Heart left ventricle (tissue), 16 donors: ENCODE results near the gene ALKBH7. TPM values are rescaled to one million over a fixed set of nuclear protein-coding genes. Genes with fewer than 3 reads are reported as not detected.

Experiments
- ATAC-seq, 4 donors: fragments of 200-7000 bp; cut with Tn5 transposase; one replicate each; pipeline ENCODE4 v1.9.1; 2020 to 2022; ENCODE audit warnings: moderate library complexity in 4 of 4, mild to moderate bottlenecking in 3 of 4, moderate number of reproducible peaks in 1 of 4
- DNase-seq, 5 donors: peaks; one replicate each; pipeline ENCODE4 v3.0.0-alpha.2; 2020
- H3K27ac ChIP-seq, 12 donors: fragments of 200-600 bp; sonication (generic) in 4 of 12; one replicate each; pipeline versions ENCODE4 v1.5.0 to v1.8.0; 2016 to 2022; ENCODE audit warnings: mild to moderate bottlenecking in 2 of 12
- H3K27me3 ChIP-seq, 9 donors: fragments of 200-600 bp; sonication (generic) in 2 of 9; one replicate each; pipeline versions ENCODE4 v1.5.1 to v1.8.0; 2016 to 2022; ENCODE audit warnings: mild to moderate bottlenecking in 3 of 9
- H3K36me3 ChIP-seq, 9 donors: fragments of 200-600 bp; sonication (generic) in 2 of 9; one replicate each; pipeline versions ENCODE4 v1.5.0 to v1.8.0; 2018 to 2022; ENCODE audit warnings: mild to moderate bottlenecking in 2 of 9
- H3K4me1 ChIP-seq, 12 donors: fragments of 200-600 bp; sonication (generic) in 4 of 12; one replicate each; pipeline versions ENCODE4 v1.5.0 to v1.8.0; 2016 to 2022; ENCODE audit warnings: mild to moderate bottlenecking in 3 of 12
- H3K4me3 ChIP-seq, 12 donors: fragments of 200-600 bp; sonication (generic) in 4 of 12; one replicate each; pipeline versions ENCODE4 v1.5.0 to v1.8.0; 2017 to 2022; ENCODE audit warnings: mild to moderate bottlenecking in 9 of 12, moderate library complexity in 4 of 12
- H3K9me3 ChIP-seq, 12 donors: fragments of 200-600 bp; sonication (generic) in 4 of 12; one replicate each; pipeline versions ENCODE4 v1.5.0 to v1.8.0; 2016 to 2022; ENCODE audit warnings: mild to moderate bottlenecking in 1 of 12
- CTCF ChIP-seq, 12 donors: fragments of 200-600 bp; sonication (generic) in 4 of 12; IDR thresholded peaks; one replicate each; pipeline versions ENCODE4 v1.5.0 to v1.8.0; 2018 to 2022; ENCODE audit warnings: antibody characterized with exemption in 12 of 12, mild to moderate bottlenecking in 5 of 12
- POLR2A ChIP-seq, 2 donors: fragments of 450-650 bp; IDR thresholded peaks; one replicate each; pipeline ENCODE4 v1.6.1; 2017; ENCODE audit warnings: antibody characterized with exemption in 2 of 2, mild to moderate bottlenecking in 2 of 2, moderate library complexity in 2 of 2
- WGBS, 4 donors: extraction: QIAGEN DNeasy Blood & Tissue Kit in 2 of 4; methylation state at CpG; one replicate each; pipeline versions ENCODE4 v1.1.5 to v1.1.7; 2013 to 2018; 5-methylcytosine and 5-hydroxymethylcytosine counted together
- intact Hi-C, 10 donors: fragments of 100-400 bp; cut with DNase I; formaldehyde crosslinking; loops; one replicate each; pipeline versions ENCODE4 v1.11.1 to v1.14.2; 2022
- polyA plus RNA-seq, 2 donors: library from polyadenylated mRNA; stranded (reverse); fragments of 200-250 nt; gene quantifications; one replicate each; pipeline ENCODE4 v1.2.3, GENCODE V29; 2013
- total RNA-seq, 9 donors: library from RNA; depleted of rRNA in 2 of 9; stranded (reverse); fragments of >200 nt in 2 of 9; fragmentation: NEBNext Ultra II Directional in 3 of 9; extraction: Animal tissue kit (Norgen Biotek cat#: 25700) in 3 of 9; gene quantifications; one replicate each; pipeline versions ENCODE4 v1.1.0 to v1.2.4, GENCODE V29; 2016 to 2023
- donor health status: ischemic (EF 13 %, LVEDD 7.1; RV severe dilation, severe dysfunction).
- donor health status: healthy with polysubstance abuse.
- donor health status: DM: no; HTN: yes; CAD: no.
- donor health status: DM: no; HTN: no; CAD: no.
- donor health status: ischemic (EF 25% LVEDD 6.9; RV normal size, moderate dysfunction).
- donor health status: ischemic (EF 25% LVEDD 5.7; RV mildly dilated, moderate dysfunction).
- donor health status: healthy.
- donor health status: DM: yes; HTN: yes; CAD: no.
- donor health status: ischemic (EF 35%, LVEDD 5.7; RV mildly dilated, moderate dysfunction).
- donor health status: nonischemic (EF 11% LVEDD 7.7; RV severe dilation, severe dysfunction).
- donor health status: DM: yes; HTN: yes; CAD: no.
- donor health status: PGD.
- donor health status: ischemic (EF 29% LVEDD 5.4; RV normal size, mild dysfunction).
- donor health status: nonischemic (EF 23%, LVEDD 6.1; RV moderate dilation, normal function).

Gene ALKBH7
- total and polyA plus RNA-seq, 11 donors = 92.4 to 214 (median 141) TPM

GRCh38 chr19:6413721-6414643, 41.4 kb downstream of the ALKBH7 start:
- intact Hi-C loops = loop anchor here in 1 of 10 donors (10.0 kb wide), 1 partner anchor 209 kb away; no protein-coding TSS in a partner anchor
- H3K27me3 ChIP-seq = no peaks in the 10 kb centered on the region
- no peak for TF ChIP-seq POLR2A (IDR thresholded peaks at IDR 0.05)
- no peak for TF ChIP-seq CTCF (IDR thresholded peaks at IDR 0.05)
- ATAC-seq (no peak), DNase-seq (no peak)
- no peak overlapping the region for H3K4me3 ChIP-seq
- WGBS, 4 donors = 74 to 78% (median 75%) methylated on average over 42 of the region's 42 CpGs
- peak overlapping the region in 1 of 12 donors; percentile 38 for H3K27ac ChIP-seq
- peaks cover 0 to 12% (median 1%) of the 10 kb centered on the region in 12 donors for H3K4me1 ChIP-seq
- no peaks in the 10 kb centered on the region for H3K9me3 ChIP-seq
- peaks cover 0 to 58% (median 54%) of the 10 kb centered on the region in 9 donors for H3K36me3 ChIP-seq

GRCh38 chr19:6414793-6415590, 42.4 kb downstream of the ALKBH7 start:
- Histone ChIP-seq H3K36me3 (peaks cover 0 to 68% (median 65%) of the 10 kb centered on the region in 9 donors), H3K9me3 (no peaks in the 10 kb centered on the region), H3K4me3 (no peak overlapping the region), H3K4me1 (peaks cover 0 to 12% (median 2%) of the 10 kb centered on the region in 12 donors), H3K27ac (no peak overlapping the region), H3K27me3 (no peaks in the 10 kb centered on the region)
- no peak for TF ChIP-seq CTCF (IDR thresholded peaks at IDR 0.05)
- TF ChIP-seq POLR2A (IDR thresholded peaks at IDR 0.05) = no peak
- WGBS, 4 donors = 89 to 94% (median 92%) methylated on average over 44 to 47 of the region's 47 CpGs
- ATAC-seq = no peak
- intact Hi-C loops = loop anchor here in 1 of 10 donors (10.0 kb wide), 1 partner anchor 210 kb away; no protein-coding TSS in a partner anchor
- DNase-seq = no peak

GRCh38 chr19:6415591-6416190, 43.1 kb downstream of the ALKBH7 start:
- no peak overlapping the region for H3K4me3 ChIP-seq
- WGBS, 4 donors = 93 to 96% (median 93%) methylated on average over 18 to 32 of the region's 32 CpGs
- no peak for TF ChIP-seq POLR2A (IDR thresholded peaks at IDR 0.05)
- TF ChIP-seq CTCF (IDR thresholded peaks at IDR 0.05) = no peak
- intact Hi-C loops = loop anchor here in 1 of 10 donors (10.0 kb wide), 1 partner anchor 211 kb away; no protein-coding TSS in a partner anchor
- H3K4me1 ChIP-seq = peaks cover 0 to 12% (median 2%) of the 10 kb centered on the region in 12 donors
- DNase-seq (no peak), ATAC-seq (no peak)
- no peak overlapping the region for H3K27ac ChIP-seq
- no peaks in the 10 kb centered on the region for H3K9me3 ChIP-seq
- H3K27me3 ChIP-seq = no peaks in the 10 kb centered on the region
- H3K36me3 ChIP-seq = peaks cover 0 to 74% (median 72%) of the 10 kb centered on the region in 9 donors
